K562 treated with DMSO at 1 percent for 24 hours (cell line): ENCODE data around the gene ABCG5. TPM values are rescaled to one million over a fixed set of nuclear protein-coding genes. Genes with fewer than 3 reads are reported as not detected.

Experiments
- total RNA-seq: library from RNA; unstranded; fragments of 300-600 nt; gene quantifications from 2 replicates; pipeline ENCODE4 v1.2.3, GENCODE V29; 2022; ENCODE audit warnings: low read depth; ENCODE audit not compliant: insufficient read depth

The ABCG5 gene
- total RNA-seq: not detected in 2 replicates

DNA sequence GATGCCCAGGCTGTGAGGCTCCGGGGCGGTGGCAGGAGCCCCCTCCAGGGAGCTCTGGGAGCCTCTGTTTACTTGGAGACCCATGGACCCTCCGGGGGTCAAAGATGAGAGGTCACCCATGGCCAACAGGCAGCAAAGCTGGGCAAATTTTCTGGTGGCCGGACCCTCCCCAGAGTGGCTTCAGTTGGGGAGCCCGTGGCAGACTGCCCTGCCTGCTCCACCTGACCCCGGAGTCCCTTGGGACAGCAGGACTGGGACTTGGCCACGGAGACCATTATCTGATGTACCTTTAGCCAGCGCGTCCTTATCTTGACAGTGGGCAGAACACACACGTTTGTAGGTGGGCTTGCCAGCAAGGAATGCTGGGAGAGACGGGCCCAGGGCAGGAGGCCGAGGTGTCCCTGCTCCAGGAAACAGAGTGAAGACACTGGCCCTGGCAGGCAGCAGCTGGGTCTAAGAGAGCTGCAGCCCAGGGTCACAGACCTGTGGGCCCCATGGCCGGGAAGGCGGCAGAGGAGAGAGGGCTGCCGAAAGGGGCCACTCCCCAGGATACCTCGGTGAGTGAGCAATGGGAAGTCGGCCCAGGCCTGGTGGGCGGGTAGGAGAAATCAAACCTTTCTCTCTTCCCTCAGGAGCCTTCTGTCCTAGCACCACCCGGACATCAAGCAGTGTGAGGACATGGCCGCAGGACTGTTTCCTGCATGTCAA lies at the start of gene ABCG5, which contains the start of gene ABCG8:
ABCG5 (minus strand) TSS at position 280 of the 708 bp plus-strand sequence; CDS start at position 120, 160 bp downstream.
ABCG8 (plus strand) TSS at position 412 of the 708 bp plus-strand sequence; CDS start at position 495, 83 bp downstream.

DNA sequence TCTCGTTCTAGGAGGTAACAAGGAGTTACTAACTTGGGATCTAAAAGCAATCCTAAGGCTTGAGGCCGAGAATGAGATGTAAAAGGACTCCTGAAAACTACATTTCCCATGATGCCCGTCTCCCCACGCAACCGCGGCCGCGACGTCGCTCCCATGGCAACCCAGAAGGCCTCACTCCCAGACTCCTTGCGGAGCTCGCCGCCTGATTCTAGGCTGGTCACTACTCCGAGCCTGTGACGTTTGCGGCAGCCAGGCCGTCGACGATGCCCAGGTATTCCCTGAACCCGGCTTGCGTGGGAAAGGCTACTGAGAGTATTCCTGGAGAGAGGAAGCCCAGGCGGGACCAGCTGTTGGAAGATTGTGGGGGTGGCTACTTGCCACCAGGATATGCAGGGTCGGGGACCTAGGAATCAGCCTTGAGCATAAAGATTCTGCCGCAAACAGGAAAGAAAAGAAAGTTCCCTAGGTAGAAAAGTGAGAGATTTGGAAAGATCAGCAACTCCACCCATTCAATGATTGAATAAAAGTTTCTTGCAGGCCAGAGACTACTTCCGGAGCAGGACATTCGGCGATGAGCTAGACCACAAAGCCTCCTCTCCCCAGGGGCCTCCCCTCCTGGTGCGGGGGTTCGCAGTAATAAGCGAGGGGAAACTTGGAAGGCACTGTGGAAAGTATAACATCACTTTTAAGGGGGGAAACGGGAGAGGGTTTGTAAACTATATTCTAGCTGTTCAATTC lies 64.6 kb downstream of the ABCG5 start, which contains the start of gene DYNC2LI1:
DYNC2LI1 (plus strand) TSS at position 164 of the 738 bp plus-strand sequence; CDS start at position 264, 100 bp downstream.

Other genes with a start within 250 kb of the ABCG5 start
- 9.2 and 10.4 TPM in 2 replicates for gene THADA, start 242.8 kb downstream of the ABCG5 start, total RNA-seq
- gene PLEKHH2, start 201.6 kb downstream of the ABCG5 start, total RNA-seq: 2.9 and 3.7 TPM in 2 replicates
- gene C1GALT1C1L, start 162.4 kb downstream of the ABCG5 start, total RNA-seq: 1.4 and 1.5 TPM in 2 replicates
- gene DYNC2LI1, start 64.8 kb downstream of the ABCG5 start, total RNA-seq: 8.3 and 16.7 TPM in 2 replicates
- gene ABCG8, start 132 bp upstream of the ABCG5 start, total RNA-seq: not detected in 2 replicates
- gene LRPPRC, start 157.2 kb upstream of the ABCG5 start, total RNA-seq: 35.3 and 39.0 TPM in 2 replicates